HG03108 (cell line): ENCODE measurements around the gene YIF1A.
A peak's percentile ranks its signal among the peaks of the same experiment; 100 is the strongest.

ENCODE experiments used
- ATAC-seq: cut with Tn5 transposase; IDR thresholded peaks from one replicate; pipeline ENCODE4 v1.9.1; 2021; ENCODE audit warnings: moderate library complexity; ENCODE audit not compliant: unreplicated experiment

YIF1A gene, protein sequence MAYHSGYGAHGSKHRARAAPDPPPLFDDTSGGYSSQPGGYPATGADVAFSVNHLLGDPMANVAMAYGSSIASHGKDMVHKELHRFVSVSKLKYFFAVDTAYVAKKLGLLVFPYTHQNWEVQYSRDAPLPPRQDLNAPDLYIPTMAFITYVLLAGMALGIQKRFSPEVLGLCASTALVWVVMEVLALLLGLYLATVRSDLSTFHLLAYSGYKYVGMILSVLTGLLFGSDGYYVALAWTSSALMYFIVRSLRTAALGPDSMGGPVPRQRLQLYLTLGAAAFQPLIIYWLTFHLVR

DNA sequence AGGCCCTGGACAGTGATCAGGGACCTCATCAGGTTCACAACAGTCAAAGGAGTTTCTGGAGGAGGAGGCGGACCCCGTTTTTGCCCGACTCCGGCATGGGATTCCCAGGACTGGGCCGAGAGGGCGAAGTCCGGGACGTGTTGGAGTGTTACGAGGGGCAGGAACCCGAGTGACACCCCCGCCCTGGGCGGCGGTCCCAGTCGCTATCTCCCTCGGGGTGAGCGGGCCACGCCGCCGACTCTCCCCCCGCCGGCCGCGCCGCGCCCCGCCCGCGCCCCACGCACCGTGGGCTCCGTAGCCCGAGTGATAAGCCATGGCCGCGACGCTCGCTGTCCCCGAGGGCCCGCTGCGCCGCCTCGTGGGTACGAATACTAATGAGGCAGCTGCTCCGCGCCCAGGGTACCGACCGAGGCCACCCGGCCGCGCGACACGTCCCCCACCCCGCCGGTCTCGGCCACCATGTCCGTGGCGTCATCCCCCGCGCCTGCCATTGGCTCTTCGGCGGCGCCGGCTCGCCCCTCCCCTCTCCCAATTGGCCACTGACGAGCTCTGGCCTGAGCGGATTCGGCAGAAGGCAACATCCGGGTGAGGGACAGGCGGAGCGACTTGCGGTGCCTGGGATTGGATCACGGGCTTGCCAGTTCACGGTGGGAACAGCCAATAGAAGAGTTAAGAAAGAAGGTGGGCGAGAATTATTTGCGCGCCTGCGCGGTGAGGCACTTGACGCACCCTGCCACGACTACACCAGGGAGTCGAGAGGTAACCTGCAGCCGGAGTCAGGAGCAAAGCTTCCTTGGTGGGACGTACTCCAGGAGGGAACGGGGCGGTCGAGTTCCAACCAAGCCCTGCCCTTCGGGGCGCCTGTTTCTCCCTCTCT lies at the start of gene YIF1A:
YIF1A (minus strand) TSS at position 473 of the 877 bp plus-strand sequence; CDS start at position 315, 158 bp downstream.
- ATAC-seq = peak; percentile 91

DNA sequence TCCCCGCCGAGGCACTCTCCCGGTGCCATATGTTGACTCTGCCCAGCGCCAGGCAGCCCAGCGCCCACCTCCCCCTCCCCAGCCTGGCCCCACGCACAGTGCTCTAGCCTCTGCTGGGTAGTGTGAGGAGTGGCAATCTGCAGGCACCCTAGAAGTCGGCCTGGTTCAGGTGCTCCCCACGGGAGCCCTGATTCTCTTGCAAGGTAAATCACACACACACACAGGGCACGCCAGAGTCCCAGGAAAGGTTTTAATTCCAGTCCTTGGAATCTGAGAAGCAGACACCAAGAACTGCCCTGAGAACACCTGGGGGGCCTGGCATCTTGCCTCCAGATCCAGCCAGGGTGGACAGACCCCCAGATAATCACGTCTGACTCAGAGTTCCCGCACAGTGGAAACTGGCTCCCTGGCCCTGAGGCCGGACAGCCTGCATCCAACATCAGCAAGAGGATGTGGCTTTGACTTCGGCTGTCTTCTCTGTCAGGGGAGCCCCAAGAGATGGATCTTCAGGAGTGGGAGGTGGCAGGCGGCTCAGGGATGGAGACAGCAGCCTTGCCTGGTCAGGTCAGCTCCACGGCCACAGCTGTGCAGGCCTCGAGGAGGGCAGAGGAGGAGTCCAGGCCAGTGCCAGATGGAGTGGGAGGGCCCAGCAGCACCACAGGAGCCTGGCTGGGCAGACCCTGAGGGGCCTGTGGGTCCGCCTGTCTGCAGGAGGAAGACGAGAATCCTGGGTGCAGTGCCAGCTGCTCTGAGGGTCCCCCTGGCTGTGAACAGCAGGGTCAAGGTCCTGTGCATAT lies 48.4 kb upstream of the YIF1A start:
- ATAC-seq = no peak

DNA sequence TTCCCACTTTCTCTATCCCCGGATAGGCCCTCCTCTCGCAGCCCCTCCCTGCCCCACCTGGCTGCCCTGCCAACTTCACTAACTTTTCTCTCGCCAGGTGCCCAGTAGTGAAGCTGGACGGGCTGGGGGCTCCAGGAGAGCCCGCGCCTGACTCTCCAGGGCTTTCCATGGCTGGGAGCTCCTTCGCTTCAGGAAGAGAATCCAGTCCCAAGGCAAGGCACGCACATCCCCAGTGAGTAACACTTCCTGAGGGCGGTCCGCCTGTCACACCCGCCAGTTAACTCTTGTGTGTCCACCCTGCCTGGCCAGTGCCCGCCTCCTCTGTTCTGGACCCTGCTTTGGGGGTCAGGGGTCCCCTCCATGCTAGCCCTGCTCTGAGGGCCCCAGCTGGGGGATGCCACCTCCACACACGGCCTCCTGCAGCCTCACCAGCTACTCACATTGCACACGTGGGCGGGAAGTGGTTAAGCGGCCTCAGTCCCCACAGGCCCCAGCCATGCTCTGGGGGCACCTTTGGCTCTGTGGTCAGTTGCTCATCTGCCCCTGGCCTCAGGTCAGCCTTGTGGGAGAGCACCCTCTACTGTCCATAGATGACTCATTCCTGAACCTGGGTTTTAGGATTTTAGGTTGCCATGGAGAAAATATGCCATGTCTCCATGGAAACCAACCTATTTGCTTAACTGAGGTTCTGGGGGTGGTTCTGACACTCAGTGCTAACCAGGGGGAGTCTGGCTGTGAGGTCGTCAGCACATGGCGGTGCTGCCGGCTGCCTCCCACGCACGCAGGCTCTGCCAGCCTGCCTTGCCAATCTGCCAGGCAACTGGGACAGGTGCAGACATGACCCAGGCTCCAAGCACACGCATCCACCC lies 47.5 kb upstream of the YIF1A start, which contains the start of gene RIN1:
RIN1 (minus strand) TSS at position 201 of the 869 bp plus-strand sequence; CDS start at position 169, 32 bp downstream.
- ATAC-seq = peak; percentile 69

DNA sequence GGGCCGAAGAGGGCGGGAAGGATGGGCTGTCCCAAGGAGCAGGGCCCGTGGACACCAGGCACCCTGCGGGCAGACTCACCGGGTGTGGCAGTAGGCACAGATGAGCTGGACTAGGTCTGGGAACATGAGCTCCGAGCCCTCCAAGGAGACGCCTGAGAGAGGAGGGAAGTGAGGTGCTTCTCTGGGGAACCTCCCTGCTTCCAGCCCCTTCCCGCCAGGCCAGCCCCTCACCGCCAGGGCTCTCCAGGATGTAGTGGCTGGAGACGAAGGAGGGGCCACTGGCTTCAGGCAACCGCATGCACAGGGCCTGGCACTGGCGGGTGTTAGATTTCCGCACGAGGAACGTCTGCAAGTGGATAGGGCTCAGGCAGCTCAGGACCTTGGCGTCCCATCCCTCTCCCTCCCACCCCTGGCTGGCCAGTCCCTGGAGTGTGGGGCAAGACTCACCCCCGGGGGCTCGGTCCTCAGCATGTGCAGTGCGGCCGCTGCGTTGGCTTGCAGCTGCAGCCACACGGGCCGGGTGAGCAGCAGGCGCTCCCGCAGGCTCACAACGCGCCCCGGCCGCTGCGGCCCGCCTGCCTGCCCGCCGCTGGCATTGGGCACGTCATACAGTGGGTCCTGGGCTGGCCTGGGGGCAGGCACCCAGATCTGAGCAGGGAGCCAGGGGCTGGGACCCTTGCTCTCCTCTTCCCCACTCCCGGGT lies 46.7 kb upstream of the YIF1A start:
- ATAC-seq = no peak

DNA sequence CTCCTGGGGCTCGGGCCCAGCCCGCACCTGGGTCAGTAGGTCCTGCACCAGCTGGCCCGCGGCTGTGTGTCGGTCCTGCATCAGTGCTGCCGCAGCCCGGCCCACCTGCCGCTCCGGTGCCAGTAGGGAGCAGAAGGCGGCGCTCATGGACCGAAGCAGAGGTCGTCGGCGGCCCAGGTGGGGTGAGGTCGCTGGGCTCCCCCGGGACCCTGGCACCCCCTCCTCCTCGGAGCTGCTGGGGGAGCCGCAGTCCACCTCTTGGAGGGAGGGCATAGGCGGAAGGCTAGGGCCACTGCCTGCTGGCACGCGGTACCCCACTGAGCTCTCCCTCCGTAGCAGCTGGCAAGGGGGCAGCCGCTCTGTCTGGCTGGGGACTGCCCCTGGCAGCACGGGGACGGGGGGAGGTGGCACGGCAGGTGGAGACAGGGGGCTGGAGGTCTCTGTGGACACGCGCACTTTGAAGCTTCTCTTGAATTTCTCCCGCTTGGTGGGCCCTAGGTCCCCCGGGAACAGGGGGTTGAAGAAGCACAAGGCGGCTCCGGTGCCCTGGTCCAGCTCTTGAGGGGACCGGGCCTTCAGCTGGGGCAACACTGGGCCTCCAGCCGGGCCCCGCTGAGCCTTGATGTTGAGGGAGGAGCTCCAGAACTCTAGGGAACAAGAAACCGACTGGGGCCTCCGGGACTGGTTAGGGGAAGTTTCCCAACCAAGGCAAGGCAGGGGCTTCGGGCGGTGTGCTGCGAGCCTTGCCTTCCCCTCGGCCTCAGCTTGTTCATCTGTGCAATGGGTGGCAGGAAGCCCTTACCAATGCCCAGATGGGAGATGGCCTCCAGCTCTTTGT lies 45.9 kb upstream of the YIF1A start:
- ATAC-seq = no peak

DNA sequence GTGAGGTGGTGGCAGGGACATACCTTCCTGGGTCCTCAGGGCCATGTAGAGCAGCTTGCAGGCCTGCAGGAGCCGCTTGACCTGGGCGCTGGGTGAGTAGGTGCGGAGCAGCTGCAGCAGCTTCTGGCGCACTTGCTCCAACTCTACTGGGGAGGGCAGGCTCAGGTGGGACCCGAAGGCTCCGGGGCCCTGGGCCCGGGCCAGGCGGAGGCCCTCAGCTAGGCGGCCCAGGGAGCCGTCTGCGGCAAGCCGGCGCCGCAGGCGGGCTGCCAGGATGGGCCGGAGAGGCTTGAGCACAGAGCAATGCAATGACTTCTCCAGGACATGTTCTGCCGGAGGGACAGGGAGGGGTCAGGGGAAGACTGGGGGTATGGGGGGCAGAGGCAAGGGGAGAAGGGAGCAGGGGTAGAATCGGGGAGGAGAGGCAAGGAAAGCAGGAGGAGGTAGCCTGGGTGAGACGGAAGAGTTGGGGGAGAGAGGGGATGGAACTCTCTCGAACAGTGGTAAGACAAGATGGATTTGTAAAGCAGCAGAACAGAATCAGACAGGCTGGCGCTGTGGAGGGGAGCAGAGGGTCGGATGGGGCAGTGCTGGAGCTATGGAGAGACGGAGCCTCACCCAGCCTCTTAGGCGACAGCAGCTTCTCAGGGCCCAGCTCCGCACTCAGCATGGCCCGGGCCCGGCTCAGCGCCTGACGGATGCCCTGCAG lies 45.1 kb upstream of the YIF1A start:
- no peak for ATAC-seq

DNA sequence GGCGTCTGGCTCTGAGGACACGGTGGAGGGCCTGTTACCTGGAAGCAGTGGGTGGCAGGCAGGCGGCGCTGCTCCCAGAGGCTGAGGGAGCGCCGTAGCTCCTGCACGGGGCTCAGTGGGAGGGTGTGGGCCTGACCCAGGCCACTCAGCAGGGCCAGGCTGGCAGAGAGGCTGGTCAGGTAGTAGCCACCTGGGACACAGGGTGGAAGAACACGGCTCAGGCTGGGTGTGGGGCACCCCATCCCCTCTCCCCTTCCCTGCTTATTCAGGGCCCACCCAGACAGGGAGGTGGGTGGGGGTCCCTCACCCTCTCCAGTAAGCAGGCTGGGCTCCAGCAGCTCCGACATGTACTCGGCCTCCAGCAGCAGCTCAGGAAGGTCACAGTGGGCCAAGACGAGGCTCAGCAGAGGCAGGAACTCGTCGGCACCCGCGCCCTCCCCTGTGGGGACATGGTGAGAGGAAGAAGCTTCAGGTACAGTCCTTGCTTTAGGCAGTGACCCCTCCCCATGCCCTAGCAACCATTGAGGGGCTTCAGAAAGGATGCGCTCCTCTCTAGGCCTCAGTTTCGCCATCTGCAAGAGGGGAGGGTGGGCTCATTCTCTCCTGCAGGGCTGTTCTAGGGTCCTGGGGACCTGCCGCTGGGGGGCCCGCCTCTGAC lies 44.4 kb upstream of the YIF1A start:
- ATAC-seq = no peak

DNA sequence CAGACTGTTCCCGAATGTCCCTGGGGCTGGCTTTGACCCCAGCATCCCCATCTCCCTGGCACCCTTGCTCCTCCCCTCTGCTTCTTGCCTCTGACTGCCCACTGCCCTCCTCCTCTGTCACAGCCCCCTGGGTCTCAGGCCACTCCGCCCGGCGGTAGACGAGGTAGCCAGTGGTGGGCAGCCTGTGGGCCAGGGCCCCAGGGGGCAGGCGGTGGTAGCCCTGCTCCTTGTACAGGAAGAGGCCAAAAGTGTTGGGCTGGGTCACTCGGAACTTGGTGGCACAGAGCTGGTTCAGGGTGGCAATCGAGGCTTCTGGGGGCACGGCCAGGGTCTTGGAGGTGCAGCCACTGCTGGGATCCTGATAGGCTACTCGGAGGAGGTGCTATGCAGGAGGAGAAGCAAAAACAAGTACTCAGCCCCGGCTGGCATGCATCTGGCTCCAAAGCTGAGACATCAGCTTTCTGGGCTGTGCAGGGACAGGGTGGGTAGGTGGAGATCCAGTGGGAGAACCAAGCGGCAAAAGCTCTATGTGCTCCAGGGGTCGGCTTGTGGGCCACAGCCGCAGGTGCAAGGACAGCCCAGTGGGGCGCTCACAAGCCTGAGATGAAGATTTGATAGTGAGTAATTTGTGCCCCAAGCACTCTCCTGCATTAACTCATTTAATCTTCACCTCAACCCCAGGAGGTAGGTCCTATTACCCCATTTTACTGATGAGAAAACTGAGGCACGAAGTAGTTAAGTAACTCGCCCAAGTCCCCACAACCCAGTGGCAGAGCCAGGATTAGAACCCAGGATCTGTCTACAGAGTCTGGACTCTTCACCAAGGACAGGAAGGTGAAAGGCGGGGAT lies 43.7 kb upstream of the YIF1A start:
- ATAC-seq = no peak

DNA sequence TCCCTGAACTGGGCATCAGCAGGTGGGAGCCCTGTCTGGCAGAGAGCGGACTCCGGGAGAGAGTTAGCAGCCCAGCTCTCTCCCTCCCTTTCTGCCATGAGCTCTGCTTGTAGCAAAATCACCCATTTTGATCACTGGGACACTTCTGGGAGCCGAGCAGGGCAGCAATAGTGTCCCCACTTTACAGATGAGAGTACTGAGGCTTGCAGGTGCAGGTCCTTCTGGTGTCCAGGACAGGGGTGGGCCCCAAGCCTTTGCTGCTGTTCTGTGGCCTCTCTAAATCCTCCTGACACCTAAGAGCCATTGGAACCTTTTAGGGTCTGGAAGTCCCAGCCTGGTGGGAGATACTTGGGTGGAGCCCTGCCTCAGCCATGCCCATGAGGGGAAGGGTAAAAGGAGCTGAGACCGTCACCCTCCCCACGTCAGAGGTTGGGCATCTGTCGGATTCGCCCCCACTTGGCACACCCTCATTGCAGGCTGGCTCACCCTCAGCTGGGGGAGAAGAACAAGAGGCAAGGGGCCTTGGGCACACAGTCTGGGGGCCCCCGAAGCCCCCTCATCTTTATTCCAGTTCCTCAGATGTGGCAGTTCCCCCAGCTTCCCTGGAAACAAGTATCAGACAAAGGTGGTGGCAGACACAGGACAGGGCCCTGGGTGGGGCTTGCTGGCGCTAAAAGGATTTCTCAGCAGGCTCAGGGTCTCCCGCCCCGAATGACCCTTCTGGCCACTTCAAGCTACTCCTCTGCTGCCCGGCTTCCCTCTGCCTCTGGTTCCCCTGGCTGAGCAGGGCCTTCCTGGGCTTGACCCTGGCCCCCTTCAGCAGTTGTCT lies 42.8 kb upstream of the YIF1A start:
- no peak for ATAC-seq

DNA sequence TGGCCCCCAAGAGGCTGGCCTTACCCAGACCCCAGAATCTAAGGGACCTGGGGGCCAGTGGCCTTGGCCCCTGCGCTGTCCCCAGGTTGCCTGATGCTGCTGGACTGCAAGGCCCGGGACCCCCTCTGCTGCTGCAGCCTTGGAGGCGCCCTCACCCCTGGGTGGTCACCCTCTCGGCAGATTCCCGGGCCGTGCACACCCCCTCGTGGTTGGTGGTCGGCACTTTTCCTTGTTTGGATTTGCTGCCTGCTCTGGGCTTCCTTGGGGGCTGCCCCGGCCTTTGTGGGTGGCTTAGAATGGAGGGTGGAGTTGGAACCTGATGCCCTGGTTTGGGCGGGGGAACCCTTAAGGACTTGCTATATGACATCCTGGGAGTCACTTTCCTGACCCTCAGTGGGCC lies 42.0 kb upstream of the YIF1A start:
- ATAC-seq = no peak

DNA sequence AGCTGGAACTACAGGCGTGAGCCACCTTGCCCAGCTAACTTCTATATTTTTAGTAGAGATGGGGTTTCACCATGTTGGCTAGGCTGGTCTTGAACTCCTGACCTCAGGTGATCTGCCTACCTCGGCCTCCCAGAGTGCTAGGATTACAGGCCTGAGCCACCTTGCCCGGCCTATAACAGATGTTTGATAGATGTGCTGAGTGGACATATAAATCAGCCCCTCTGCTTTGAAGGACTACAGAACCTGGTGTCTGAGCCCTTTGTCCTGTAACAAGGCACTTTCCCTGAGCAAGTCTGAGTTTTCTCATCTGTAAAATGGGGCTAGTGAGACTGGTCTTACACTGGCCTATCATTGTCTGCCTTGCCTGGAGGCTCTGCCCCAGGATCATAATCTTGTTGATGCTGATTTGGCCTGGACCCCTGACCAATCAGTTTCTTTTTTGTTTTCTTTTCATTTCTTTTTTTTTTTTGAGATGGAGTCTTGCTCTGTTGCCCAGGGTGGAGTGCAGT lies 40.3 kb upstream of the YIF1A start:
- no peak for ATAC-seq

DNA sequence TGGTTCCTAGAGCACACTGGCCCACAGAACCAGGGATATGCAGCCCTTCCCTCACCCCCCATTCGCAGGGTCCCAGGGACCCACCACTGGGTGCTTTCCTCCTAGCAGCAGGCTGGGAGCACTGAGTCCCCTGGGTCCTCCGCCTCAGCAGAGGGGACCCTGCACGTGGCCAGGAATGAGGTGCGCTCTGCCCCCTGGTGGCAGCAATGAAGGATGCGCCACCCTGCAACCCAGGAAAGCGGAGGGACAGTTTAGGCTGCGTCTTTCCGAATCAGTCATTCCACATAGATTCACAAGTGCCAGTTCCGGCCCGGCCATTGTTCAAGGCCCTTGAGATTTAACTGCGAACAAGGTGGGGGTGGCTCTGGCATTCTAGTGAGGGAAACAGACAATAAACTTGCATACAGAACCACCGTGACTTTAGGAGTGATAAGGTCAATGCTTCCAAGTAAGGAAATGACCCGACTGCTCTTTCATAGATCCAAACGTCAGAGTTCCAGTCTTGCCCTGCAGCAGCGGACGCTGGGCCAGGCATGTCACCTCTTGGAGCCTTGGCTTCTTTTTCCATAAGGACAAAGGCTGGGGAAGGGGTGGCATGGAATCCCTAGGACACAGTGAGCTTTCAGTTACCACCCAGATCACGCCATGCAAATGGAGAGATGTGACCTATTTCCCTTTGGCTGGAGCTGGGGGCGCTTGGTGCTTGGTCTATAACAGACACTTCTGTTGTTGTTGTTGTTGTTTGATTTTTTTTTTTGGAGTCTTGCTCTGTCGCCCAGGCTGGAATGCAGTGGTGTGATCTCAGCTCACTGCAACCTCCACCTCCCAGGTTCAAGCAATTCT lies 39.6 kb upstream of the YIF1A start:
- ATAC-seq = peak; percentile 65

DNA sequence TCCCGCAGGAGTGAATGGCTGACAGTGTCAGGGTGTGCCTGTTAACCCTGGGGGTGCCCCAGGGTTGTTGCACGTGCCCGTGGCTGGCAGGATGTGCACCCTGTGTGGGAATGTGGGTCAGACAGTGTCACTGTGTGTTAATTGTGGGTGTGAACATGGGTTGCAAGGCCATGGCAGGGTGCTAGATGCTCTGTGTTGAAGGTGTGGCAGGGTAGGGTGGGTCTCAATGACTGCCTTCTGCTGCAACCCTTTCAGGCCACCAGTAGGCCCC lies 39.0 kb upstream of the YIF1A start:
- ATAC-seq = no peak

DNA sequence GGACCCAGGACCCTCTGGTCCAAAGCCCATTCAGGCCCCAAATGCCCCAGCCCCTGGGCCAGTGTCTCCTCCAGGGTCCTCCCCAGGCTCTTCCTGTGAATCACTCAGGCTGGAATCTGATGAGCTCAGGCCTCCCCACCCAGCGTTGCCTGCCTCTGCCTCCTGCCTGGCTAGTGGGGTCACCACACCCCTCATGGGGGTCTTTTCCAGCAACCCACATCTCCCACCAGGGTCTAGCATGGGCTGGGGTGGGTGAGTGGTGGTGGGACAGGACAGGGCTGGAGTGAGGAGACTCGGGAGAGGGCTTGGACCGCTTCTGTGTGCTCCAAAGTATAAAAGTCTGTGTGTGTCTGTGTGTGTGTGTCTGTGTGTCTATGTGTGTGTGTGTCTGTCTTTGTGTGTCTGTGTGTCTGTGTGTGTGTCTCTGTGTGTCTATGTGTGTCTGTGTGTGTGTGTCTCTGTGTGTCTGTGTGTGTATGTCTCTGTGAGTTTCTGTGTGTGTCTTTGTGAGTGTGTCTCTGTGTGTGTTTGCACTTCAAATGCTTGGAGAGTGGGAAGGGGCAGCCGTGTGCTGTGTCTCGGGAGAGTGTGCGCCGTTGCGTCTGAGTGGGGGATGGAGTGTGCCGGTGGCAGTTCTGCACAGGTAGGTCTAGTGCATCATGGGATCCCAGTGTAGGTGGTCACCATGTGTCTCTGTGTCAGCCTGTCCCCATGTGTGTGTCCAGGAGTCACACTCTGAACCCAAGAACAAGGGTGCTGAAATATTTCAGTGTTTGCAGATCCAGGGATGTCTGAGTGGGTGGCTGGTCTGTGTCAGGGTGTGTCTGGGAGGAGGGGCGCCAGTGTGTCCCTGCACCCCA lies 38.5 kb upstream of the YIF1A start:
- ATAC-seq = no peak
